Mesenchymal stem cell (in vitro differentiated cells and primary cell): Measurements from ENCODE around the gene APOBEC4.

Experiments used
- DNase-seq: peaks from one replicate; pipeline ENCODE4 v3.0.0-alpha.2; 2013
- H2AFZ ChIP-seq: one replicate; pipeline ENCODE4 v1.6.1; 2013; ENCODE audit warnings: low read depth, mild to moderate bottlenecking, control low read depth, inconsistent platforms, low read length, moderate library complexity
- H2AK5ac ChIP-seq: 2 replicates; pipeline ENCODE4 v1.6.1; 2013; ENCODE audit warnings: low read length, moderate library complexity, mild to moderate bottlenecking, inconsistent platforms; ENCODE audit not compliant: severe bottlenecking
- H2BK120ac ChIP-seq: one replicate; pipeline ENCODE4 v1.6.1; 2013; ENCODE audit warnings: low read depth, mild to moderate bottlenecking, inconsistent platforms, low read length, moderate library complexity
- H2BK12ac ChIP-seq, 2 experiments: one replicate each; pipeline ENCODE4 v1.6.1; 2013; ENCODE audit warnings: inconsistent platforms in 2 of 2, low read length in 2 of 2, mild to moderate bottlenecking in 2 of 2, moderate library complexity in 2 of 2, control low read depth in 1 of 2
- H2BK15ac ChIP-seq: one replicate; pipeline ENCODE4 v1.6.1; 2013; ENCODE audit warnings: mild to moderate bottlenecking, low read depth, inconsistent platforms; ENCODE audit not compliant: poor library complexity, severe bottlenecking
- H2BK5ac ChIP-seq: 2 replicates; pipeline ENCODE4 v1.6.1; 2013; ENCODE audit warnings: low read depth, mild to moderate bottlenecking, low read length, control low read depth, inconsistent platforms; ENCODE audit not compliant: poor library complexity, severe bottlenecking
- H3K14ac ChIP-seq, 2 experiments: one replicate each; pipeline ENCODE4 v1.6.1; 2013; ENCODE audit warnings: inconsistent platforms in 2 of 2, low read length in 2 of 2, control low read depth in 1 of 2, mild to moderate bottlenecking in 1 of 2, moderate library complexity in 1 of 2
- H3K18ac ChIP-seq, 2 experiments: one replicate each; pipeline ENCODE4 v1.6.1; 2013; ENCODE audit warnings: inconsistent platforms in 2 of 2, low read length in 2 of 2, control low read depth in 1 of 2, low read depth in 1 of 2, mild to moderate bottlenecking in 1 of 2
- H3K23ac ChIP-seq, 2 experiments: one replicate each; pipeline ENCODE4 v1.6.1; 2013; ENCODE audit warnings: inconsistent platforms in 2 of 2, low read length in 2 of 2, mild to moderate bottlenecking in 2 of 2, moderate library complexity in 2 of 2, control low read depth in 1 of 2
- H3K27ac ChIP-seq: 2 replicates; pipeline ENCODE4 v1.5.1; 2013; ENCODE audit warnings: mild to moderate bottlenecking, moderate library complexity, low read length, control low read depth, inconsistent platforms; ENCODE audit not compliant: poor library complexity, severe bottlenecking
- H3K27me3 ChIP-seq, 2 experiments: 2 replicates each; pipeline versions ENCODE4 v1.6.1 to v1.7.0; 2013; ENCODE audit warnings: low read length in 2 of 2, mild to moderate bottlenecking in 2 of 2, moderate library complexity in 2 of 2, control low read depth in 1 of 2, inconsistent platforms in 1 of 2; ENCODE audit not compliant: control insufficient read depth in 1 of 2, insufficient read depth in 1 of 2
- H3K36me3 ChIP-seq, 2 experiments: 2 replicates each; pipeline versions ENCODE4 v1.6.1 to v1.7.0; 2013; ENCODE audit warnings: low read length in 2 of 2, control low read depth in 1 of 2, inconsistent platforms in 1 of 2, low read depth in 1 of 2, mild to moderate bottlenecking in 1 of 2; ENCODE audit not compliant: insufficient read depth in 2 of 2, control insufficient read depth in 1 of 2
- H3K4ac ChIP-seq, 2 experiments: one replicate each; pipeline ENCODE4 v1.6.1; 2013; ENCODE audit warnings: inconsistent platforms in 2 of 2, low read length in 2 of 2, mild to moderate bottlenecking in 2 of 2, moderate library complexity in 2 of 2, control low read depth in 1 of 2, low read depth in 1 of 2
- H3K4me1 ChIP-seq: 2 replicates; pipeline ENCODE4 v1.6.1; 2013; ENCODE audit warnings: low read depth, low read length, control low read depth; ENCODE audit not compliant: control insufficient read depth, insufficient read depth
- H3K4me2 ChIP-seq: 2 replicates; pipeline ENCODE4 v1.6.1; 2013; ENCODE audit warnings: low read length, mild to moderate bottlenecking, inconsistent platforms; ENCODE audit not compliant: poor library complexity, severe bottlenecking
- H3K4me3 ChIP-seq, 2 experiments: 2 replicates each; pipeline versions ENCODE4 v1.5.1 to v1.7.0; 2013; ENCODE audit warnings: low read length in 2 of 2, mild to moderate bottlenecking in 2 of 2, control low read depth in 1 of 2, low read depth in 1 of 2; ENCODE audit not compliant: insufficient read depth in 1 of 2
- H3K79me1 ChIP-seq: replicated peaks from 2 replicates; pipeline ENCODE4 v1.6.1; 2013; ENCODE audit warnings: mild to moderate bottlenecking, control low read depth, low read length, inconsistent platforms; ENCODE audit not compliant: poor library complexity, severe bottlenecking
- H3K9ac ChIP-seq: 2 replicates; pipeline ENCODE4 v1.7.0; 2013; ENCODE audit warnings: mild to moderate bottlenecking, low read length, moderate library complexity
- H3K9me3 ChIP-seq: 2 replicates; pipeline ENCODE4 v1.7.0; 2013; ENCODE audit warnings: mild to moderate bottlenecking, low read length; ENCODE audit not compliant: control insufficient read depth
- H4K8ac ChIP-seq: one replicate; pipeline ENCODE4 v1.6.1; 2013; ENCODE audit warnings: inconsistent platforms, mild to moderate bottlenecking, low read length, moderate library complexity
- H4K91ac ChIP-seq: one replicate; pipeline ENCODE4 v1.6.1; 2013; ENCODE audit warnings: mild to moderate bottlenecking, low read length, inconsistent platforms
- WGBS: methylation state at CpG from one replicate; pipeline ENCODE4 v1.1.7; 2013; ENCODE audit warnings: mixed read lengths; 5-methylcytosine and 5-hydroxymethylcytosine counted together

The APOBEC4 gene

GRCh38 chr1:183604815-183605214 is 48.3 kb downstream of the APOBEC4 start:
- Histone ChIP-seq H4K8ac (no peak overlapping the region), H2BK15ac (no peak overlapping the region), H2BK12ac (no peak overlapping the region), H3K4me2 (no peak overlapping the region), H3K23ac (no peak overlapping the region), H3K9me3 (no peaks in the 10 kb centered on the region), H2AFZ (no peak overlapping the region), H3K9ac (no peak overlapping the region), H3K18ac (no peak overlapping the region), H4K91ac (no peak overlapping the region), H3K27me3 (no peaks in the 10 kb centered on the region), H2BK5ac (no peak overlapping the region), H3K14ac (no peak overlapping the region), H2BK120ac (no peak overlapping the region), H3K4me3 (no peak overlapping the region), H3K4me1 (peaks cover 11% of the 10 kb centered on the region), H3K27ac (no peak overlapping the region), H3K36me3 (no peaks in the 10 kb centered on the region), H3K79me1 (no peaks in the 10 kb centered on the region), H3K4ac (no peak overlapping the region), H2AK5ac (no peak overlapping the region)
- WGBS = 88% methylated on average over 8 of the region's 8 CpGs
- no peak for DNase-seq

- H2BK15ac ChIP-seq = no peak overlapping the region
- no peak overlapping the region for H2BK12ac ChIP-seq
- H3K9ac ChIP-seq = no peak overlapping the region
- H2BK120ac ChIP-seq = no peak overlapping the region
- no peak overlapping the region for H2AK5ac ChIP-seq
- H3K23ac ChIP-seq = no peak overlapping the region
- no peak overlapping the region for H4K8ac ChIP-seq
- H2AFZ ChIP-seq = no peak overlapping the region
- H3K27me3 ChIP-seq = no peaks in the 10 kb centered on the region
- no peak overlapping the region for H3K4me3 ChIP-seq
- H3K4me2 ChIP-seq = no peak overlapping the region
- H3K4me1 ChIP-seq = peaks cover 11% of the 10 kb centered on the region
- no peak overlapping the region for H2BK5ac ChIP-seq
- H3K9me3 ChIP-seq = no peaks in the 10 kb centered on the region
- no peak overlapping the region for H3K4ac ChIP-seq
- H3K14ac ChIP-seq = no peak overlapping the region
- no peak overlapping the region for H4K91ac ChIP-seq
- 64% methylated on average over 9 of the region's 10 CpGs for WGBS
- no peaks in the 10 kb centered on the region for H3K36me3 ChIP-seq
- H3K27ac ChIP-seq = no peak overlapping the region
- no peaks in the 10 kb centered on the region for H3K79me1 ChIP-seq
- peak; percentile 58 for DNase-seq
- H3K18ac ChIP-seq = no peak overlapping the region
Observed at GRCh38 chr1:183604038-183604808, 48.9 kb downstream of the APOBEC4 start.

GRCh38 chr1:183602510-183602909 is 50.6 kb downstream of the APOBEC4 start:
- WGBS = 100% methylated on average over 1 of the region's 1 CpG
- H3K27ac ChIP-seq = no peak overlapping the region

GRCh38 chr1:183600634-183601033 is 52.5 kb downstream of the APOBEC4 start:
- Histone ChIP-seq H2AK5ac (no peak overlapping the region), H3K4me1 (peaks cover 9% of the 10 kb centered on the region), H3K4ac (no peak overlapping the region), H2BK15ac (no peak overlapping the region), H2BK5ac (no peak overlapping the region), H3K4me2 (no peak overlapping the region), H3K23ac (no peak overlapping the region), H3K36me3 (no peaks in the 10 kb centered on the region), H2BK120ac (no peak overlapping the region), H3K4me3 (peak overlapping the region in 1 of 2 experiments; percentile 25), H3K18ac (no peak overlapping the region), H3K27me3 (no peaks in the 10 kb centered on the region), H3K9me3 (no peaks in the 10 kb centered on the region), H3K9ac (peak overlapping the region; percentile 63), H2BK12ac (no peak overlapping the region), H3K14ac (no peak overlapping the region), H2AFZ (no peak overlapping the region), H3K27ac (no peak overlapping the region), H4K91ac (no peak overlapping the region), H4K8ac (no peak overlapping the region), H3K79me1 (no peaks in the 10 kb centered on the region)
- WGBS = 88% methylated on average over 2 of the region's 3 CpGs
- no peak for DNase-seq

More at GRCh38 chr1:183602510-183602909, 50.6 kb downstream of the APOBEC4 start:
- Histone ChIP-seq H4K8ac (no peak overlapping the region), H2AK5ac (no peak overlapping the region), H3K27me3 (no peaks in the 10 kb centered on the region), H3K9ac (no peak overlapping the region), H3K4me2 (no peak overlapping the region), H2AFZ (no peak overlapping the region), H2BK5ac (no peak overlapping the region), H3K18ac (no peak overlapping the region), H3K4ac (no peak overlapping the region), H3K9me3 (no peaks in the 10 kb centered on the region), H2BK15ac (no peak overlapping the region), H3K4me1 (peaks cover 11% of the 10 kb centered on the region), H3K23ac (no peak overlapping the region), H3K79me1 (no peaks in the 10 kb centered on the region), H3K4me3 (no peak overlapping the region), H3K14ac (no peak overlapping the region), H3K36me3 (no peaks in the 10 kb centered on the region), H2BK120ac (no peak overlapping the region), H2BK12ac (no peak overlapping the region), H4K91ac (no peak overlapping the region)
- DNase-seq = no peak
